OCI-LY1 (cell line): Measurements from ENCODE around the gene ZFX.

Source experiments
- H2AFZ ChIP-seq: fragments of 200-600 bp; sonication (generic), shearing (Covaris generic); 2 replicates; pipeline ENCODE4 v1.6.0; 2014; ENCODE audit warnings: antibody characterized with exemption, mild to moderate bottlenecking, low read length
- H3F3A ChIP-seq: fragments of 200-600 bp; sonication (generic), shearing (Covaris generic); 2 replicates; pipeline ENCODE4 v1.6.0; 2014; ENCODE audit warnings: mild to moderate bottlenecking, antibody characterized with exemption, low read length, moderate library complexity; ENCODE audit not compliant: insufficient read depth
- H3K27ac ChIP-seq: fragments of 200-600 bp; sonication (generic); 2 replicates; pipeline ENCODE4 v1.5.1; 2014; ENCODE audit warnings: low read length, mixed run types, mild to moderate bottlenecking, low read depth; ENCODE audit not compliant: poor library complexity, severe bottlenecking
- H3K27me3 ChIP-seq: fragments of 200-600 bp; sonication (generic); 2 replicates; pipeline ENCODE4 v1.6.0; 2014; ENCODE audit warnings: antibody characterized with exemption, mild to moderate bottlenecking, low read length, moderate library complexity; ENCODE audit not compliant: insufficient read depth
- H3K36me3 ChIP-seq: fragments of 200-600 bp; sonication (generic); 2 replicates; pipeline ENCODE4 v1.6.1; 2014; ENCODE audit warnings: mild to moderate bottlenecking, antibody characterized with exemption, low read length, moderate library complexity, mixed read lengths; ENCODE audit not compliant: insufficient read depth
- H3K4me1 ChIP-seq: fragments of 200-600 bp; sonication (generic); 2 replicates; pipeline ENCODE4 v1.5.1; 2014; ENCODE audit warnings: mild to moderate bottlenecking, low read length, moderate library complexity; ENCODE audit not compliant: insufficient read depth, severe bottlenecking
- H3K4me2 ChIP-seq: fragments of 200-600 bp; sonication (generic), shearing (Covaris generic); 2 replicates; pipeline ENCODE4 v1.6.1; 2014; ENCODE audit warnings: low read length
- H3K4me3 ChIP-seq: fragments of 200-600 bp; sonication (generic); 2 replicates; pipeline ENCODE4 v1.5.1; 2014; ENCODE audit warnings: low read length, low read depth, mild to moderate bottlenecking, mixed read lengths; ENCODE audit not compliant: poor library complexity, severe bottlenecking
- H3K79me2 ChIP-seq: fragments of 200-600 bp; shearing (Covaris generic); 2 replicates; pipeline ENCODE4 v1.6.1; 2016; ENCODE audit warnings: mixed run types, low read length, mixed read lengths; ENCODE audit not compliant: insufficient read depth
- H3K9ac ChIP-seq: fragments of 200-600 bp; sonication (generic), shearing (Covaris generic); 2 replicates; pipeline ENCODE4 v1.6.1; 2014; ENCODE audit warnings: mild to moderate bottlenecking, low read length, mixed read lengths
- H3K9me2 ChIP-seq: fragments of 200-600 bp; sonication (generic), shearing (Covaris generic); 2 replicates; pipeline ENCODE4 v1.6.1; 2014; ENCODE audit warnings: low read depth, mild to moderate bottlenecking, low read length, mixed read lengths
- H3K9me3 ChIP-seq: fragments of 200-600 bp; shearing (Covaris generic); 2 replicates; pipeline ENCODE4 v1.6.1; 2014; ENCODE audit warnings: low read length, mixed read lengths
- H4K20me1 ChIP-seq: fragments of 200-600 bp; sonication (generic), shearing (Covaris generic); 2 replicates; pipeline ENCODE4 v1.6.0; 2016; ENCODE audit warnings: mild to moderate bottlenecking, low read length; ENCODE audit not compliant: insufficient read depth
- EZH2 ChIP-seq: fragments of 200-600 bp; sonication (generic), shearing (Covaris generic); IDR thresholded peaks from 2 replicates; pipeline ENCODE4 v1.8.0; 2017; ENCODE audit warnings: borderline replicate concordance, mixed run types, mild to moderate bottlenecking, antibody characterized with exemption, low read length, moderate library complexity, mixed read lengths
- TF ChIP-seq, protein P1 (sequence below): fragments of 200-600 bp; sonication (generic), shearing (Covaris generic); IDR thresholded peaks from 2 replicates; pipeline ENCODE4 v1.5.1; 2017; ENCODE audit warnings: mild to moderate bottlenecking, antibody characterized with exemption, low read length, moderate library complexity, mixed read lengths

Gene ZFX

DNA sequence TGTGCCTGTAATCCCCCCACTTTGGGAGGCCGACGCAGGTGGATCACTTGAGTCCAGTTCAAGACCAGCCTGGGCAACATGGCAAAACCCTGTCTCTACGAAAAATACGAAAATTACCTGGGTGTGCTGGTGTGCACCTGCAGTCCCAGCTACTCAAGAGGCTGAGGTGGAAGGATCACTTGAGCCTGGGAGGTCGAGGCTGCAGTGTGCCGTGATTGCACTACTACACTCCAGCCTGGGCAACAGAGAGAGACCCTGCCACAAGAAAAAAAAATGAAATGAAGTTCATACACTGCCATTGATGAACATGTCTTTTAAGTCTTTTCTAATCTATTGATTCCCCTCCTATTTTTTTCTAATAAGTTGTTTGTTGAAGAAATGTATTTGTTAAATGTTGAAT, 5.0 kb upstream of the ZFX start:
- TF ChIP-seq EZH2 = no peak
- H3K4me1 ChIP-seq = peaks cover 23% of the 10 kb centered on the region

DNA sequence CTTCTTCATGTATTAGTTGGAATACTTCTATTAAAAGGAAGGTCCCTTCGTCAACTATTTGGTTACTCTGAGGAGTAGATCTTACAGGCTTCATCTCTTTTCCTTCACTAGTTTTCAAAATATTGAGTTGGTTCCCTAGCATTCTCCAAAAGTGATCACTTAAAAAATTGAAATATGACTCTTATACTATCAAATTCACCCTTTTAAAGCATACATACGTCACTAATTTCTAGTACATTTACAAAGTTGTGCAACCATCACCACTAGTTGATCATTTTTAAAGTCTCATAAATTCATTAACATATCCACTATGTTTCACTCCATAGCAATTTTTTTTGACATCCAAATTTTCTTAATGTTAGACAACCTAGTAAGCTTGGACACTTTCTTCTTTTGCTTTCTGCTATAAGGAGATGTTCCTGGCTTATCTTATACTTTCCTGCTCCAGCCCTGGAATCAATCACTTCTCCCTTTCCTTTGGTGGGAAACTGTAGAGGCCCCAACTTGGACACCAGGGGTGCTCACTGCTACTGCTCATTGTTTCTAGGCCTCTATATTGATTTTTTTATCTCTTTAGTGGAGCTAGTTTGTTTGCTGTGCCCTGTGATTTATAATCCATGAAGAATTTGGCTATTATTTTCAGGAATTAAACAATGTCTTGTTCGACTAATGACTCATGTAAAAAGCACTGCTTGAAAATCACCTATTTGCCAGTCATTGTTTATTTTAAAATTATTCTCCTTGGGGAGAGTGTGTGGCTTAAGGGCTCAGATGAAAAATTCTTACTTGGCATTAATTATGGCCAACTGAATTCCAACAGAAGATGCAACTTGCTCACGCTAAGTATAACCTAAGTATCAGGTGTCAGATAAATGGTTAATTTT, 4.0 kb upstream of the ZFX start:
- Histone ChIP-seq H3K36me3 (no peaks in the 10 kb centered on the region), H3K4me1 (peaks cover 23% of the 10 kb centered on the region), H3K27me3 (no peaks in the 10 kb centered on the region), H3K9me3 (no peaks in the 10 kb centered on the region), H4K20me1 (no peaks in the 10 kb centered on the region), H3K27ac (no peak overlapping the region), H3K4me2 (no peak overlapping the region), H3K4me3 (no peak overlapping the region), H3K9me2 (no peaks in the 10 kb centered on the region), H2AFZ (no peak overlapping the region), H3K79me2 (peaks cover 1% of the 10 kb centered on the region), H3F3A (no peaks in the 10 kb centered on the region), H3K9ac (no peak overlapping the region)
- TF ChIP-seq, protein P1, sequence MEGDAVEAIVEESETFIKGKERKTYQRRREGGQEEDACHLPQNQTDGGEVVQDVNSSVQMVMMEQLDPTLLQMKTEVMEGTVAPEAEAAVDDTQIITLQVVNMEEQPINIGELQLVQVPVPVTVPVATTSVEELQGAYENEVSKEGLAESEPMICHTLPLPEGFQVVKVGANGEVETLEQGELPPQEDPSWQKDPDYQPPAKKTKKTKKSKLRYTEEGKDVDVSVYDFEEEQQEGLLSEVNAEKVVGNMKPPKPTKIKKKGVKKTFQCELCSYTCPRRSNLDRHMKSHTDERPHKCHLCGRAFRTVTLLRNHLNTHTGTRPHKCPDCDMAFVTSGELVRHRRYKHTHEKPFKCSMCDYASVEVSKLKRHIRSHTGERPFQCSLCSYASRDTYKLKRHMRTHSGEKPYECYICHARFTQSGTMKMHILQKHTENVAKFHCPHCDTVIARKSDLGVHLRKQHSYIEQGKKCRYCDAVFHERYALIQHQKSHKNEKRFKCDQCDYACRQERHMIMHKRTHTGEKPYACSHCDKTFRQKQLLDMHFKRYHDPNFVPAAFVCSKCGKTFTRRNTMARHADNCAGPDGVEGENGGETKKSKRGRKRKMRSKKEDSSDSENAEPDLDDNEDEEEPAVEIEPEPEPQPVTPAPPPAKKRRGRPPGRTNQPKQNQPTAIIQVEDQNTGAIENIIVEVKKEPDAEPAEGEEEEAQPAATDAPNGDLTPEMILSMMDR = no peak
- no peak for TF ChIP-seq EZH2

More for the DNA sequence above, 5.0 kb upstream of the ZFX start:
- Histone ChIP-seq H3K4me2 (no peak overlapping the region), H2AFZ (no peak overlapping the region), H3K36me3 (no peaks in the 10 kb centered on the region), H3K4me3 (no peak overlapping the region), H3K9me2 (no peaks in the 10 kb centered on the region), H3F3A (no peaks in the 10 kb centered on the region), H3K27ac (no peak overlapping the region), H3K27me3 (no peaks in the 10 kb centered on the region), H3K79me2 (no peaks in the 10 kb centered on the region), H3K9me3 (no peaks in the 10 kb centered on the region), H4K20me1 (no peaks in the 10 kb centered on the region), H3K9ac (no peak overlapping the region)

GRCh38 chrX:24146283-24146949, 3.1 kb upstream of the ZFX start:
- Histone ChIP-seq H3K4me2 (no peak overlapping the region), H3K36me3 (no peaks in the 10 kb centered on the region), H2AFZ (no peak overlapping the region), H3K9me2 (no peaks in the 10 kb centered on the region), H3F3A (no peaks in the 10 kb centered on the region), H4K20me1 (no peaks in the 10 kb centered on the region), H3K79me2 (peaks cover 10% of the 10 kb centered on the region), H3K9ac (no peak overlapping the region), H3K4me3 (no peak overlapping the region), H3K27ac (no peak overlapping the region), H3K4me1 (peaks cover 28% of the 10 kb centered on the region), H3K9me3 (no peaks in the 10 kb centered on the region), H3K27me3 (no peaks in the 10 kb centered on the region)
- TF ChIP-seq, protein P1 = no peak
- no peak for TF ChIP-seq EZH2
